HG03571 (cell line): ENCODE data around the gene RNASE13.
A peak's percentile ranks its signal among the peaks of the same experiment; 100 is the strongest.
"Not testable (repeated sequence)": the region's sequence is repeated elsewhere in the genome, so short reads cannot be mapped to it uniquely, and the experiment has no call there.

Source experiments
- ATAC-seq: cut with Tn5 transposase; IDR thresholded peaks from one replicate; pipeline ENCODE4 v1.9.1; 2021; ENCODE audit not compliant: unreplicated experiment

The RNASE13 gene

GRCh38 chr14:20996521-20996920 is 38.1 kb downstream of the RNASE13 start:
- no peak for ATAC-seq

DNA sequence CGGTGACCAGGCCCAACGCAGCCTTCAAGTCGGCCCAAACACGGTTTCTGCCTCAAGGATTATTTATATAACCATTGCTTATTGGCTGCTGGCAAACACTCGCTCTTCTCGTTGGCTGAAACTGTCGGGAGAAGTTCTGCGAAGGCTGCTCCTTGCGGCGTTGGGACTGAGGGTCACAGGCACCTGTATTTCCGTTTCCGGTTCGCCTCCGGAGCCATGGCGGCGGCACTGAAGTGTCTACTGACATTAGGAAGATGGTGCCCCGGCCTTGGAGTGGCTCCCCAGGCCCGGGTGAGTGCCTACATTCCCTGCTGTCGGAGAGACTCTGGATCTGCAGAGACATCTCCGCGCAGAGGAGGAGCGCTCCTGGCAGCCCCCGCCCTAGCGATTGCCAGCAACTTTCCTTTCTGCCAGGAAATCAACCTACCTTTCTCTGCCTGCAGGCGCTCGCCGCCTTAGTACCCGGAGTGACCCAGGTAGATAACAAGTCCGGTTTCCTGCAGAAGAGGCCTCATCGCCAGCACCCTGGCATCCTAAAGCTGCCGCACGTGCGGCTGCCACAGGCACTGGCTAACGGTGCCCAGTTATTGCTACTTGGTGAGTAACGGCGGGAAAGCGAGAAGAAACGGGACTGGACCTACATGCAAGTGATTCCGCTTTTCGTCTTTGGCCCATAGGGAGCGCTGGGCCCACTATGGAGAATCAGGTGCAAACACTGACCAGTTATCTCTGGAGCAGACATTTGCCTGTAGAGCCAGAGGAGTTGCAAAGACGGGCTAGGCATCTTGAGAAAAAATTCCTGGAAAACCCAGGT is 44.6 kb downstream of the RNASE13 start, which contains the start of gene METTL17:
Gene METTL17, plus strand, starts transcription at position 194 of the 814 bp plus-strand sequence. Its CDS starts 23 bp downstream, at position 217.
- ATAC-seq = peak; percentile 94

DNA sequence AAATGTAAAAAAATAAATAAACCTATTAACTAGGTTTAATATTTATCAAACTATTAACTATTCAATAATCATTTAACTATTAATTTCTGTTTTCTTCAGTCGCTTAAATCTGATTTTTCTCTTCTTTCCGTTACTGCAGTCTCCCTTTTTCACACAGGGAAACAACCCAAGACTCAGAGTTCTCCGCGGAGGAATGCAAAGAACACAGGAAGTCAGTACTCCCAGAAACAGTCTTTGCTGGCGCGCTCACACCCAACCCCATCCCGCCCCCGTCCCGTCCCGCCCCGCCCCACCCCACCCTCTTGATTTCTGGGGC is 45.2 kb downstream of the RNASE13 start:
- ATAC-seq = no peak

- no peak for ATAC-seq
Measured at GRCh38 chr14:20988717-20989470, 45.7 kb downstream of the RNASE13 start.

GRCh38 chr14:20986811-20987210 is 47.8 kb downstream of the RNASE13 start:
- no peak for ATAC-seq

- ATAC-seq = not testable (repeated sequence)
Measured at GRCh38 chr14:20985650-20986049, 49.0 kb downstream of the RNASE13 start.
